ENCODE data around the gene SLFN11.

GRCh38 chr17:35361027-35361426 is 12.4 kb downstream of the SLFN11 start:
- TF ChIP-seq, protein P1, sequence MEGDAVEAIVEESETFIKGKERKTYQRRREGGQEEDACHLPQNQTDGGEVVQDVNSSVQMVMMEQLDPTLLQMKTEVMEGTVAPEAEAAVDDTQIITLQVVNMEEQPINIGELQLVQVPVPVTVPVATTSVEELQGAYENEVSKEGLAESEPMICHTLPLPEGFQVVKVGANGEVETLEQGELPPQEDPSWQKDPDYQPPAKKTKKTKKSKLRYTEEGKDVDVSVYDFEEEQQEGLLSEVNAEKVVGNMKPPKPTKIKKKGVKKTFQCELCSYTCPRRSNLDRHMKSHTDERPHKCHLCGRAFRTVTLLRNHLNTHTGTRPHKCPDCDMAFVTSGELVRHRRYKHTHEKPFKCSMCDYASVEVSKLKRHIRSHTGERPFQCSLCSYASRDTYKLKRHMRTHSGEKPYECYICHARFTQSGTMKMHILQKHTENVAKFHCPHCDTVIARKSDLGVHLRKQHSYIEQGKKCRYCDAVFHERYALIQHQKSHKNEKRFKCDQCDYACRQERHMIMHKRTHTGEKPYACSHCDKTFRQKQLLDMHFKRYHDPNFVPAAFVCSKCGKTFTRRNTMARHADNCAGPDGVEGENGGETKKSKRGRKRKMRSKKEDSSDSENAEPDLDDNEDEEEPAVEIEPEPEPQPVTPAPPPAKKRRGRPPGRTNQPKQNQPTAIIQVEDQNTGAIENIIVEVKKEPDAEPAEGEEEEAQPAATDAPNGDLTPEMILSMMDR (conservative IDR thresholded peaks at IDR 0.05 in 1 of 2, IDR thresholded peaks at IDR 0.05 in 1 of 2; ENCODE audit: low read depth in 1 of 2, low read length in 2 of 2), result no peak
- no peak for TF ChIP-seq EZH2 (IDR thresholded peaks at IDR 0.05; ENCODE audit: low read length, missing control alignments)
